Activated CD8-positive, alpha-beta memory T cell treated with anti-CD3 and anti-CD28 coated beads, Interleukin-2, amount 50 U/mL, for 1 hour (primary cell): Measurements from ENCODE around the gene LTA4H.
A peak's percentile ranks its signal among the peaks of the same experiment; 100 is the strongest.

ENCODE experiments used
- DNase-seq: peaks from one replicate; pipeline ENCODE4 v3.0.0-alpha.2; 2020; ENCODE audit errors: extremely low read depth

LTA4H gene

DNA sequence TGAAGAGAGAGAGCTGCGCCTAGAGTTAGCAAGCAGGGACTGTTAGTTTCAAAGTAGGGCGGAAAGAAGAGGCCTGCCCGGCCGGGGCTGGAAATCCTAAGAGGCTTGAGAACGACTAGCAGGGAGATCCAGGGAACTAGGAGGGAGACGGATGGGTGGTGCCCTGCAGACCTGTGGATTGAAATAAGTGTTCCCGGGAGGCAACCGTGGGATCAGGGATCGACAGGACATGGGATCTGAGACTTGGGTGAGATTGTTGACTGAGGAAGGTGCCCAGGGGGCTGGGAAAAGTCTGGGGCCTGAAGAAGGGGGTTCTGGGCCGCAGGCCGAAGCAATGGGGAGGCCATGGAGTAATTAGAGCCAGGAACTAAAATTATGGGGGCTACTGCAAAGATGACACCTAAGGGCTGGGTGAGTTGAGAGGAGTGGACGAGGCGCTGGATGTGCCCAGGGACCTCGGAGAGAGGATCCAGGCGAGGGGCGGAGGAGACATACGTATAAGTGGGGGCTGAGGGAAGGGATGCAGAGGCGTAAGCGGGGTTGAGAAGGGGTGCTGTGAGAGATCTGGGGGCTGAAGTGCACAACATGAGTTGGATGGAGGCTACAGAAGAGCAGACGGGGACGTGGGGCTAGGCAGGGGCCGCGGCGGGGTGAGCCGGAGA, 635 bp downstream of the LTA4H start:
- no peak for DNase-seq

DNA sequence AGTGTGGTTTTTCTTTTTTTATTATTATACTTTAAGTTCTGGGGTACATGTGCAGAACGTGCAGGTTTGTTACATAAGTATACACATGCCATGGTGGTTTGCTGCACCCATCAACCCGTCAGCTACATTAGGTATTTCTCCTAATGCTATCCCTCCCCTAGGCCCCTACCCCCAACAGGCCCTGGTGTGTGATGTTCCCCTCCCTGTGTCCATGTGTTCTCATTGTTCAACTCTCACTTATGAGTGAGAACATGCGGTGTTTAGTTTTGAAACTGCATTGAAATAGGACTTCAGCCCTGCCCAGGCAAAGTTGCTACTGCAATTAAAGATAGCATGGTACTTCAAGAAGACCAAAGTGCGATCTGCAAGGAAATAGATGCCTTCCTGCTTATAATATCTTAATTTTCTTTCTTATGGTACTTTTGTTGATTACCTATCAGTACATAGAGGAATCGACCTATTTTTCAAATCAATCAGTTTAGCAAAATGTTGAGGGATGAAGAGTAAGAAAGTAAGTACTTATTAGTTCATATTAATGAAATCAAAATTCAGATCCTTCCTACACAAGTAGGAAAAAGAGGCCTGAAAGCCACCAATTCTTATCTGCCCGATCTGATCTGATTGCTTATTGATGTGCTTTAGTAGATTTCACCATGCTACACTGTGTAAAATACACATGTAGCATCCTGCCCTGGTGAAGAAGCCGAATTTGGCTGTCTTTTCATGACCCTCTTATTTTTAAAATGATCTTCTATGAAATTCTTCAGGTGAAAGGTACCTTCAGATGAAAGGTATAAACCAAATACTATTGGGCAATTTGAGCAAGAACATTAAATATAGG, 1.6 kb downstream of the LTA4H start:
- DNase-seq: no peak

- no peak for DNase-seq
Observed at GRCh38 chr12:96029826-96030225, 5.6 kb downstream of the LTA4H start.

- no peak for DNase-seq
Observed at GRCh38 chr12:96028538-96028937, 6.8 kb downstream of the LTA4H start.

DNA sequence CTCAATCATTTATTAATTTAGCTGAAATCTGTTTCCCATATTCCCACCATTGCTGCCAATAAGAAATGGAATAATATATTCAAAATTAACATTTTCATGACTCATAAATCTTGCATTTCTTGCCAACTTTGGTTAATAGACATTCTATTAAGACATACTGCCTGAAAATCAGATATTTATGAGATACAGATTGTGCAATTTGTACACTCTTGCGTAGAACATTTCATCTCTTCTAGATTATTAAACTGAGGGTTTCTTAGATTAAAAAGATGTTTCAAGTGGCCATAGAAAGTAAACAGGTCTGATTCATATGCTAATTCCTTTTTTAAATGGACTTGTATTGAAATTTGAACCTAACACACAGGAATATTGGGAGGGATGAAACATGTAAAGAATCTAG, 9.1 kb downstream of the LTA4H start:
- no peak for DNase-seq

GRCh38 chr12:96025518-96025917, 9.9 kb downstream of the LTA4H start:
- no peak for DNase-seq

DNA sequence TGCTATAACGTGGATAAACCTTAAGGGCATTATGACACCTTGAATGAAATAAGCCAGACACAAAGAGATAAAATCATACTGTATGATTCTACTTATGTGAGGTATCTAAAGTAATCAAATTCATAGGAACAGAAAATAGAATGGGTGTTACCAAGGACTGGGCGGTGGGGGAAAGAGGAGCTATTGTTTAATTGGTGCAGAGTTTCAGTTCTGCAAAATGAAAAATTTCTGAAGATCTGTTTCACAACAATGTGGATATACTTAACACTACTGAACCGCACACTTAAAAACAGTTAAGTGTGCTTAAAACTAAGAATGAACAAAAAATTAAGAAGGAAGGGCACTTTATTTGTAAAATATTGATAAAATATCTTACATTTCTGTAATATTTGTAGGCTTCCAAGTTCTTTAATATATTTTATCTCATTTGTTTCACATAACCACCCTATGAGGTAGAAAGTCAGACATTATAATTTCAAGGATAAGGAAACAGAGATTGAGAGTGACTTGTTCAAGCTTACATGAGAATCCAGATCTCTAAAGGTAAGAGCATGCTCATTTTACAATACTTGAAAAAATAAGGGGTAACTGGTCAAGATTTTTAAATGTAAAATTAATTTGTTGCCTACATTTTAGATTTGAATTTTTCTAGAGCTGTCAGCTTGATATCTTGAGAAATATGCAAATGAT, 14.9 kb downstream of the LTA4H start:
- DNase-seq: no peak

- DNase-seq: no peak
Observed at GRCh38 chr12:96015672-96016071, 19.7 kb downstream of the LTA4H start.

DNA sequence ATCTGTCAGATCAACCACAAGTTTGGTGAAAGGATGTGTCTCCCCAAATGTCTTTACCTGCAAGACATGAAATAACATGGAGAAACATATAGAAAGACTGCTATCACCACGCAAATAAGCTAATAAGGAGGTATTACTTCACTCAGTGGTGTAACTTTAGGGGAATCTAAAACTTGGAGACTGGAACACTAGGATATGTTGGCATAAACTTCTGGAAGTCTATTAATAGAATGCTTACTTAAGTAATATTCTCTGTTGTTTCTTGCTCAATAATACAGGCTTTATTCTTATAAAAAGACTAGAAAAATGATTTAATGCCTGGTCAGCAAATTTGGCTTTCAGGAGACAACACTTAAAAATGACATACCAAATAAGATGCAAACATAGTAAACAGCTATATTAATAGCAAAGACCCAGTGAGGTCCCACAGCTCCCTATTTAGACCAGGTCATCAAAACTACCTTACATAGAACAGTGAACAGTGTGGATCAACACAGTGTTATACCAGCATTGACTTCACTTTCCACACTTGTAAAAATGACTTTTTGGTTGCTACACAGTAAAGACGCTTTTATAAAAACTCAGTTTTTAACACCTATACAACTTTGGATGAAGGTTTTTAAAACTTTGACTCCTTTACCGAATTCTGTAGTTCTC, 20.3 kb downstream of the LTA4H start:
- DNase-seq: no peak

DNA sequence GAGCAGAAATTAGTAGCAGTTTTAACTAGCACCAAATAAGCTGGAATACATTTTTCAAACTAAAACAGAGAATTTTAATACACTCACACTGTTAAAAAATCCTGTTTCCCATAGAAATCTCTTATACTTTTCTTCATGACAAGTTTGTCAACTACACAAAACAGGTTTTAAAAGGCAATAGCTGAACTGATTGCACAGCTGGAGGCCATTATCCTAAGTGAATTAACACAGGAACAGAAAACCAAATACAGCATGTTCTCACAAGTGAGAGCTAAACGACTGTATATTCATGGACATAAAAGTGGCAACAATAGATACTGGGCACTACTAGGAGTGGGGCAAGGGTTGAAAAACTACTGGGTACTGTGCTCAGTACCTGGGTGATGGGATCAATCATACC, 27.7 kb downstream of the LTA4H start:
- DNase-seq: no peak

GRCh38 chr12:96006727-96007126, 28.7 kb downstream of the LTA4H start:
- DNase-seq: no peak

GRCh38 chr12:96000858-96001257, 34.5 kb downstream of the LTA4H start:
- DNase-seq: no peak

DNA sequence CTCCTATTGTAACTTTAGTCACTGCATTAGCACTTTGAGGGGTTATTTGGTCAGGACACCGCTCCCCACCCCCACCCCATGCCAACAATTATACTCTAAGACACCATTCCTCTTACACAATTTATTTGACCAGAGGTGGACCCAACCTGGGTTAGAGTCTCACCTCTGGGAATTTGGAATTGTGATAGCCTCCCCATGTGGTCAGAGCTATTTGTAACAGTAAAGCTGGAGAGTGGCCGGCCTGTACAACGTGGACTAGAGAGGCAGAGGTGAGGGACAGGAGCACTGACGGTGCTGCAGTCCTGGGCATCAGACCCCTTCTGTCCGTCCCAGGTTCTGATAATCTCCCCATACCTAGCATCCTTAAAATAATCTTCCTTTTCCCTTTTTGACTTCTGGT, 35.9 kb downstream of the LTA4H start:
- no peak for DNase-seq

DNA sequence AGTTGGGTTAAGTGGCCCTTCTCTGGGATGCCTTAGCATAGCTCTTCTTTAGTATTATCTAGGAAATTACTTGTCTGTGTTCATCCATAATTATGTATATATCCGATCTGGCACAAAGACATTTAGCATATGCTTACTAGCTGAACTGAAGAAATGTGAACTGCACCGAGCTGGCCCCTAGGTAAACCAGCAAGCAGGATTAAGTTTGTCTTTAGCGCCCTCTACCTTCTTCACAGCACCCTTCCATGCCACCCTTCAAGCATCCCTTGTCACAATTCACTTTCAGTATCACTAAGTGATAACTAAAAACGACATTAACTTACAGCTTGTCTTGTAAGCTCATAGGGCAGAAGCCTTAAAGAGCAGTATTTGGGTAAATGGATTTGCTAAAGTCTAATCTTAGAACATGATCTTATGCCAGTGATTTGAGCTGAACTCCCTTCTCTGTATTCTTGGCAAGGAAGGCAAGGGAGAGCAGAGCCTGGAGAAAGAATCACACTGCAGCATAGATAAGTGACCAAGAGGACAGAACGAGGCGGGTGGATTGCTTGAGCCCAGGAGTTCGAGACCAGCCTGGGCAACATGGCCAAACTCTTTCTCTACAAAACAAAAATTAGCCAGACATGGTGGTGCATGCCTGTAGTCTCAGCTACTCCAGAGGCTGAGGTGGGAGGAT, 36.6 kb downstream of the LTA4H start:
- peak; percentile 13 for DNase-seq

DNA sequence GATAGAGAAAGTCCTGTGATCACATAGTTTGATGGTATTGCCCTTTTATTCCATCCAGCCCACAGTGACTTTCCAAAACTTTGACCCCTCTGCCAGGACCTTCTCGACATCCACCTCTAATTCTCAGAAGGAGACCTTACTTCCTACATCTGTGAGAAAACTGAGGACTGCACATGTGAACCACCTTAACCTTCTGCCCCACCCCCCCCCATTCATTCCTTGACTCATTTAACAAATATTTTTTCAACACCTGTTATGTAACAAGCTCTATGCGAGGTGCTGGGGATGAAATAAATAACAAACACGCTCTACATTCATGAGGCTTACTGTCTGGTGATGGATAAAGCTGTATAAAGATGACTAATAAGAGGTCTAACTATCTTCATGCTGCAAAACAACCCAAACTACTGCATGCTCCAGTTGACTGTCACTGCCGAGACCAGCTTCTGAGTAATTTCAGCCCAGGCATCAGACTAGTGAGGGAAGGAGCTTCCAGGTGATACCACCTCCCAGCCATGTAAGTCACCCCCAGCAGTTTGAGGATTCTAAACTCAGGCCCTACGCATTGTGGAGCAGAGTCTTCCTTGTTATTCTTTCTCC, 37.4 kb downstream of the LTA4H start:
- no peak for DNase-seq

- DNase-seq: no peak
Observed at GRCh38 chr12:95997276-95997675, 38.1 kb downstream of the LTA4H start.

DNA sequence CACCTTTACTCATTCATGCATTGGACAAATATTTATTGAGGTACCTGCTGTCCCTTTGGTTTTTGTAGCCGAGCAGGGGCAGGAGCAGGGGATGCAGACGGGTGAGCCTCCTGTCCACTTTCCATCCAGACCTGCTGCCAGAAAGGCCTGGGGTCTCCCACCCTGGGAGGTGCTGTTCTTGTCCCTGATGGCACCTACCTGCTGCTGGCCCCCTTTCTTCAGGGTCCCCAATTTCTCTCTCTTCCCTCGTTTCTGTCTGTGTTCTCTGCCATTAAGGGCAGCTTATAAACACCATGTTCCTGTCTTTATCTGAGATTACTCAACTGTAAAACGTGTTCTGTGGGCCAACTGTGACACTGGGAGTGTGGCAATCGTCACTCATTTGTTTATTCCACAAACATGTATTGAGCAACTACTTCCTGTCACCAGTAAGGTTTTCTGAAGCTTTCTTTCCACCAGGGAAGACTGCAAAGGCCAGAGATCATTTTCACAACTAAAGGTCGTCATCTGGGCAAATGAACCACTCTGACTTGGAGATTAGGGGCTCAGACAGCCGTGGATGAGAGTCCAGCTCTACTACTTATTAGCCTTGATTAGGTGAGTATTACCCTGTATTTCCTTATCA, 39.2 kb downstream of the LTA4H start, which contains the start of gene HAL:
Gene HAL, minus strand, starts transcription at position 311 of the 625 bp plus-strand sequence. CDS start 434 bp downstream, outside the sequence.
- DNase-seq: no peak

- no peak for DNase-seq
Observed at GRCh38 chr12:95995238-95996031, 40.0 kb downstream of the LTA4H start.

DNA sequence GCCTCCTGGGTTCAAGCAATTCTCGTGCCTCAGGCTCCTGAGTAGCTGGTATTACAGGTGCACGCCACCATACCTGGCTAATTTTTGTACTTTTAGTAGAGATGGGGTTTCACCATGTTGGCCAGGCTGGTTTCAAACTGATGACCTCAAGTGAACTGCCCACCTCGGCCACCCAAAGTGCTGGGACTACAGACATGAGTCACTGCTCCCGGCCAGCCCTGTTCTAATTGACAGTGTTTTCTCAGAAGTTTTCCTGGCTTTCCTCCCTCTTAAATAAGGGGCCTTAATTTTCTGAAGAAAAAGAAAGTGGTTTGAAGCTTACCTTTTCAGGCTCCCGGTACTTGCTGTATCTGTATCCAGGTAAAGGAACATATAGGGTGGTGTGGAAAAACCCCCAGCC, 40.9 kb downstream of the LTA4H start:
- no peak for DNase-seq

DNA sequence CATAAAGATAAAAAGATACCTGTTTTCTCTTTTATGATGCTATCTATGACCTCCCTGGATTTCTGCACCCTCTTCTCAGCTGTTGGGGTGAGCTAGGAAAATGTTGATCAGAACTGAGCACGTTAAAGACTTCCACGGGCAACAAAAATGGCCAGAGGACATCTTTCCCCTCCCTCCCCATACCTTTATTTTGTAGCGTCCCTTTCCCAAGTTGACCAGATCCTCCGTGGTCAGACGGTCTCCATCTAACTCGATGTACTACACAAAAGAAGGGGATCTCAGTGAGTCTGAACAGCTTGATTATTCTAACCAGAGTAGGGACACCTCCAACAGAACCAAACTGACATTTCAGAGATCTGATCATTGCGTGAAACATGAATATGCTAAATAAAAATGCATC, 41.5 kb downstream of the LTA4H start:
- DNase-seq: no peak
